K562 (cell line): ENCODE results near the gene EXOC3L1. TPM values are rescaled to one million over a fixed set of nuclear protein-coding genes. Genes with fewer than 3 reads are reported as not detected.

Experiments used
- CHD1 ChIP-seq: fragments of 200-600 bp; sonication (generic); IDR thresholded peaks from one replicate; pipeline ENCODE4 v1.6.1; 2012; ENCODE audit warnings: mild to moderate bottlenecking, moderate library complexity, low read length, inconsistent platforms
- DPF2 ChIP-seq: fragments of 450-650 bp; IDR thresholded peaks from 2 replicates; pipeline ENCODE4 v1.6.1; 2016
- L3MBTL2 ChIP-seq: fragments of 450-650 bp; IDR thresholded peaks from 2 replicates; pipeline ENCODE4 v1.6.1; 2016; ENCODE audit warnings: mild to moderate bottlenecking, moderate library complexity
- MTF1 ChIP-seq: fragments of 250-450 bp; sonication (Bioruptor Pico); IDR thresholded peaks from 2 replicates; pipeline ENCODE4 v1.9.0; 2021; ENCODE audit warnings: moderate library complexity, mild to moderate bottlenecking, inconsistent platforms, borderline replicate concordance
- NONO ChIP-seq, 2 experiments: fragments of 200-400 bp in 1 of 2; fragments of 450-650 bp in 1 of 2; formaldehyde crosslinking in 1 of 2; IDR thresholded peaks; 2 replicates each; pipeline ENCODE4 v1.6.1; 2017; ENCODE audit warnings: low read depth in 2 of 2, mild to moderate bottlenecking in 2 of 2, moderate library complexity in 2 of 2, low read length in 1 of 2
- RBM39 ChIP-seq: fragments of 200-400 bp; formaldehyde crosslinking; optimal IDR thresholded peaks from 2 replicates; pipeline ENCODE3; 2018; ENCODE audit warnings: low read depth, low read length
- SIRT6 ChIP-seq: IDR thresholded peaks from one replicate; pipeline ENCODE4 v1.6.1; 2012; ENCODE audit warnings: low read depth, mild to moderate bottlenecking, control low read depth, inconsistent platforms, low read length, moderate library complexity
- SRSF1 ChIP-seq: fragments of 200-400 bp; formaldehyde crosslinking; IDR thresholded peaks from 2 replicates; pipeline ENCODE4 v1.6.1; 2017; ENCODE audit warnings: mild to moderate bottlenecking, low read depth, low read length, moderate library complexity
- SRSF9 ChIP-seq: fragments of 200-400 bp; formaldehyde crosslinking; IDR thresholded peaks from 2 replicates; pipeline ENCODE4 v1.6.1; 2017; ENCODE audit warnings: low read depth, low read length, borderline replicate concordance
- STAT5B ChIP-seq: fragments of 250-450 bp; sonication (Bioruptor Pico); IDR thresholded peaks from 2 replicates; pipeline ENCODE4 v1.8.0; 2021; ENCODE audit warnings: mild to moderate bottlenecking, inconsistent platforms
- TAF1 ChIP-seq: IDR thresholded peaks from 2 replicates; pipeline ENCODE4 v1.6.1; 2011; ENCODE audit warnings: mild to moderate bottlenecking, low read length, moderate library complexity; ENCODE audit not compliant: insufficient read depth, control insufficient read depth, severe bottlenecking; ENCODE audit errors: extremely low read depth
- TAF9B ChIP-seq: fragments of 450-650 bp; IDR thresholded peaks from 2 replicates; pipeline ENCODE4 v1.6.1; 2018; ENCODE audit warnings: mild to moderate bottlenecking; ENCODE audit not compliant: partially characterized antibody
- ZBTB33 ChIP-seq: sonication (generic); formaldehyde crosslinking; IDR thresholded peaks from 2 replicates; pipeline ENCODE4 v1.8.1; 2023; ENCODE audit warnings: mild to moderate bottlenecking, missing genetic modification reagents
- ZC3H4 ChIP-seq: sonication (generic); formaldehyde crosslinking; IDR thresholded peaks from 2 replicates; pipeline ENCODE4 v1.9.0; 2021; ENCODE audit warnings: missing genetic modification reagents, borderline replicate concordance
- ZNF184 ChIP-seq: sonication (generic); formaldehyde crosslinking; IDR thresholded peaks from 2 replicates; pipeline ENCODE4 v1.5.0; 2020; ENCODE audit warnings: missing genetic modification reagents
- ZNF592 ChIP-seq: fragments of 450-650 bp; IDR thresholded peaks from 2 replicates; pipeline ENCODE4 v1.6.1; 2017; ENCODE audit warnings: antibody characterized with exemption, mild to moderate bottlenecking
- ZNF707 ChIP-seq: fragments of 250-450 bp; sonication (Bioruptor Pico); conservative IDR thresholded peaks from 2 replicates; pipeline ENCODE4 v1.8.0; 2022; ENCODE audit warnings: inconsistent platforms, mild to moderate bottlenecking, moderate library complexity
- polyA plus RNA-seq, 8 experiments: library from polyadenylated mRNA; depleted of rRNA in 4 of 8; stranded (reverse) in 5 of 8; unstranded in 3 of 8; fragments of >200 nt; fragmentation: Nextera tagmentation in 2 of 8; fragmentation: Illumina TruSeq in 1 of 8; extraction: Ambion mirVana in 2 of 8; extraction: Trizol in 1 of 8; gene quantifications; 2 replicates each; pipeline versions ENCODE4 v1.2.1 to v1.2.3, GENCODE V29; 2011 to 2014; ENCODE audit warnings: inconsistent platforms in 1 of 8, missing spikeins in 1 of 8
- total RNA-seq, 7 experiments: library from RNA; depleted of rRNA in 6 of 7; stranded (reverse); fragments of >200 nt in 6 of 7; fragmentation: Illumina TruSeq in 2 of 7; extraction: Trizol in 2 of 7; gene quantifications; 2 replicates each; pipeline versions ENCODE4 v1.2.1 to v1.2.3, GENCODE V29; 2011 to 2021; ENCODE audit warnings: low replicate concordance in 1 of 7
- TF ChIP-seq, protein P1 (sequence below), 2 experiments: IDR thresholded peaks in 1 of 2; conservative IDR thresholded peaks in 1 of 2; 2 replicates each; pipeline ENCODE4 v1.6.1; 2016; ENCODE audit warnings: low read depth in 2 of 2, mild to moderate bottlenecking in 1 of 2, missing compliant biosample characterization in 1 of 2, missing genetic modification characterization in 1 of 2, moderate library complexity in 1 of 2

EXOC3L1 gene
- total and polyA plus RNA-seq, 9 of the 15 experiments (the other 6 are each of a cell fraction or from before 2014, with no cell fraction given) = 0.08 TPM; not detected in 8

DNA sequence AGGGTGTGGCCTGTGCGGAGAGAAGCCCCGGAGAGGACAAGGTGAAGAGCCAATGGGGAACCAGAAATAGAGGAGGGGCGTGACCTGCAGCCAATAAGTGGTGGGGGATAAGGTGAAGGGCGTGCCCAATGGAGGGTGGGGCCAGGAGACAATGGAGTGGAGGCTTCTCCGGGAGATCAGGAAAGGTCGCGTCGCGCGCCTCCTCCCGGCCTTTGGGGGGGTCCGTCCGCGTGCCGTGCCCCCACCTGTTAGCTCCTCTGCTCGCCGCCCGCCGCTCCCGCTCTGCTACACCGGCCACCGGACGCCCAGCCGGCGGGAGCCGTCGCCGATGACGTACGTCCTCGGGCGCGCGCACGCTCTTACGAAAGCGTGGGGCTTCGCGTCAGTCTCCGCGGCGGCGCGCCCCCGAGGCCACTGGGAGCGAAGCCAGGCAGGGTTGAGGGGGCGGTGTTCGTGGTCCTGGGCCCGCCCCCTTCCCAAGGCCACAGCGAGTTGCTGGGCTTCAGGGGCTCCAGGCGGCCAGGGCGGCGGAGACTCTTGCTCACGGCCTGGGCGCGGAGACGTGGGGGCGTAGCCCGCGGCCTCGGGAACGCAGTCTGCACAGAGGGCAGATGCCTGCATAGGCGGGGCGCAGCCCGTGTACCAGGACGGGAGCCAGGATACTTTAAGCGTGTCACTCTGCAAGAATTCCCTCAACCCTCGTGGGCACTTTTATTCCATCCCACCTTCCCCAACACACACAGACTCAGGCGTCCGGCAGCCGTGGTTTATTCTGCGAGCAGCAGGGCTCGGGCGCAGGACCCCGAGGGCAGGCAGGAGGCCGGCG, 6.1 kb downstream of the EXOC3L1 start, which contains the start of gene MATCAP1 (continued):
- TF ChIP-seq CHD1 (no peak), SRSF1 (no peak), TAF9B (no peak), STAT5B (CRISPR knock-in tag) (no peak), ZC3H4 (CRISPR knock-in tag) (no peak), NONO (IDR thresholded peaks at IDR 0.05; ENCODE audit: low read depth in 2 of 2, low read length in 1 of 2) (peak in 1 of 2 experiments; percentile 51; a peak in 1 of 4 replicates), SRSF9 (no peak), ZNF592 (no peak), DPF2 (peak; percentile 19; the same call in 1 of the 2 replicates), TAF1 (peak; percentile 36), L3MBTL2 (peak; percentile 75), ZNF184 (CRISPR knock-in tag) (no peak), SIRT6 (no peak), ZBTB33 (no peak), ZNF707 (CRISPR knock-in tag) (no peak), RBM39 (no peak), MTF1 (CRISPR knock-in tag) (no peak)
- TF ChIP-seq, protein P1, sequence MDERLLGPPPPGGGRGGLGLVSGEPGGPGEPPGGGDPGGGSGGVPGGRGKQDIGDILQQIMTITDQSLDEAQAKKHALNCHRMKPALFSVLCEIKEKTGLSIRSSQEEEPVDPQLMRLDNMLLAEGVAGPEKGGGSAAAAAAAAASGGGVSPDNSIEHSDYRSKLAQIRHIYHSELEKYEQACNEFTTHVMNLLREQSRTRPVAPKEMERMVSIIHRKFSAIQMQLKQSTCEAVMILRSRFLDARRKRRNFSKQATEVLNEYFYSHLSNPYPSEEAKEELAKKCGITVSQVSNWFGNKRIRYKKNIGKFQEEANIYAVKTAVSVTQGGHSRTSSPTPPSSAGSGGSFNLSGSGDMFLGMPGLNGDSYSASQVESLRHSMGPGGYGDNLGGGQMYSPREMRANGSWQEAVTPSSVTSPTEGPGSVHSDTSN (CRISPR knock-in tag; IDR thresholded peaks at IDR 0.05; ENCODE audit: low read depth) = peak; percentile 87
- TF ChIP-seq, protein P1 (tag; conservative IDR thresholded peaks at IDR 0.05; ENCODE audit: low read depth) = peak; percentile 99
